HEK293T (cell line): Measurements from ENCODE around the gene PIGR.

ENCODE experiments used
- CTCF ChIA-PET: fragments of 350-600 bp; formaldehyde crosslinking; extraction: SDS; loops from one replicate; lab custom pipeline; 2021; ENCODE audit warnings: antibody characterized with exemption, inconsistent platforms; lab: Yijun Ruan, JAX
- POLR2A ChIA-PET: fragments of 350-600 bp; formaldehyde crosslinking; extraction: SDS; loops from one replicate; lab custom pipeline; 2020; ENCODE audit warnings: antibody characterized with exemption, inconsistent platforms; lab: Yijun Ruan, JAX
- DNase-seq: peaks from one replicate; pipeline ENCODE4 v3.0.0; 2012; ENCODE audit warnings: mixed read lengths; ENCODE audit errors: extremely low spot score
- ARNT ChIP-seq: fragments of 450-650 bp; IDR thresholded peaks from 2 replicates; pipeline ENCODE4 v1.6.1; 2017; ENCODE audit warnings: mild to moderate bottlenecking
- BHLHE40 ChIP-seq: fragments of 450-650 bp; IDR thresholded peaks from 2 replicates; pipeline ENCODE4 v1.6.1; 2016; ENCODE audit warnings: mild to moderate bottlenecking, moderate library complexity, borderline replicate concordance
- CTBP1 ChIP-seq: fragments of 450-650 bp; IDR thresholded peaks from 2 replicates; pipeline ENCODE4 v1.6.1; 2016; ENCODE audit warnings: borderline replicate concordance
- ELF4 ChIP-seq: fragments of 450-650 bp; IDR thresholded peaks from 2 replicates; pipeline ENCODE4 v1.6.1; 2017; ENCODE audit warnings: antibody characterized with exemption
- FOXA1 ChIP-seq: fragments of 450-650 bp; IDR thresholded peaks from 2 replicates; pipeline ENCODE4 v1.6.1; 2016; ENCODE audit warnings: mild to moderate bottlenecking
- FOXK2 ChIP-seq: fragments of 450-650 bp; IDR thresholded peaks from 2 replicates; pipeline ENCODE4 v1.6.1; 2016; ENCODE audit warnings: mild to moderate bottlenecking
- FOXM1 ChIP-seq: fragments of 450-650 bp; IDR thresholded peaks from 2 replicates; pipeline ENCODE4 v1.6.1; 2017; ENCODE audit warnings: mild to moderate bottlenecking, borderline replicate concordance
- HDGF ChIP-seq: fragments of 450-650 bp; IDR thresholded peaks from 2 replicates; pipeline ENCODE4 v1.6.1; 2017; ENCODE audit warnings: antibody characterized with exemption, borderline replicate concordance
- L3MBTL2 ChIP-seq: fragments of 450-650 bp; conservative IDR thresholded peaks from 2 replicates; pipeline ENCODE4 v1.6.1; 2016; ENCODE audit warnings: mild to moderate bottlenecking
- LEF1 ChIP-seq: fragments of 450-650 bp; IDR thresholded peaks from 2 replicates; pipeline ENCODE4 v1.6.1; 2017; ENCODE audit warnings: mild to moderate bottlenecking, borderline replicate concordance
- NFRKB ChIP-seq: fragments of 450-650 bp; IDR thresholded peaks from 2 replicates; pipeline ENCODE4 v1.6.1; 2016; ENCODE audit warnings: mild to moderate bottlenecking, moderate library complexity
- PKNOX1 ChIP-seq: fragments of 450-650 bp; IDR thresholded peaks from 2 replicates; pipeline ENCODE4 v1.6.1; 2016
- SP1 ChIP-seq: fragments of 450-650 bp; IDR thresholded peaks from 2 replicates; pipeline ENCODE4 v1.6.1; 2017
- SUZ12 ChIP-seq: fragments of 450-650 bp; IDR thresholded peaks from 2 replicates; pipeline ENCODE4 v1.6.1; 2016; ENCODE audit warnings: mild to moderate bottlenecking
- TARDBP ChIP-seq: fragments of 450-650 bp; IDR thresholded peaks from 2 replicates; pipeline ENCODE4 v1.6.1; 2016
- ZNF384 ChIP-seq: fragments of 450-650 bp; IDR thresholded peaks from 2 replicates; pipeline ENCODE4 v1.6.1; 2016

The PIGR gene

GRCh38 chr1:206915030-206915735 lies 31.1 kb downstream of the PIGR start:
- TF ChIP-seq ELF4: no peak
- TF ChIP-seq TARDBP: no peak
- TF ChIP-seq LEF1: no peak
- no peak for TF ChIP-seq PKNOX1
- no peak for TF ChIP-seq FOXA1
- no peak for TF ChIP-seq CTBP1
- no peak for TF ChIP-seq NFRKB
- no peak for TF ChIP-seq ZNF384
- no peak for TF ChIP-seq BHLHE40
- no peak for TF ChIP-seq FOXK2
- no peak for TF ChIP-seq L3MBTL2
- TF ChIP-seq ARNT: no peak
- TF ChIP-seq FOXM1: no peak
- TF ChIP-seq SUZ12: no peak
- TF ChIP-seq HDGF: no peak
- TF ChIP-seq SP1: no peak
- DNase-seq: no peak
- CTCF ChIA-PET: no interaction called here

GRCh38 chr1:206913766-206914537 lies 32.3 kb downstream of the PIGR start:
- ChIA-PET CTCF (interaction anchor here (1.1 kb wide), 1 partner anchor 92 kb away, joined by 3 read pairs; no protein-coding TSS in a partner anchor), POLR2A (interaction anchor here (0.6 kb wide), 1 partner anchor 139 kb away, joined by 3 read pairs; the partner anchor contains the start of gene PFKFB2)
- TF ChIP-seq SUZ12 (no peak), ELF4 (no peak), BHLHE40 (no peak), ZNF384 (no peak), SP1 (no peak), LEF1 (no peak), CTBP1 (no peak), HDGF (no peak)
- DNase-seq: no peak

More at GRCh38 chr1:206915030-206915735, 31.1 kb downstream of the PIGR start:
- POLR2A ChIA-PET: no interaction called here

GRCh38 chr1:206912445-206913095 lies 33.7 kb downstream of the PIGR start:
- CTCF ChIA-PET: interaction anchor here (0.6 to 2.4 kb wide), 18 partner anchors 17 to 1129 kb away, joined by 3 to 17 read pairs (median 4); partner anchors contain the start of gene IL20
- POLR2A ChIA-PET: interaction anchor here (0.7 to 1.3 kb wide), 2 partner anchors 70 to 178 kb away, joined by 3 read pairs; no protein-coding TSS in a partner anchor
- peak; percentile 87 for DNase-seq
- TF ChIP-seq TARDBP: no peak
- 0 out of 2 replicates have a peak, but pooled peaks have one; percentile 32 for TF ChIP-seq PKNOX1

- POLR2A ChIA-PET: no interaction called here
- CTCF ChIA-PET: interaction anchor here (0.6 to 2.4 kb wide), 8 partner anchors 25 to 1850 kb away, joined by 3 to 17 read pairs (median 4); partner anchors contain the start of genes DYRK3 and IL20
- DNase-seq: peak; percentile 67
Observed at GRCh38 chr1:206911064-206911663, 35.1 kb downstream of the PIGR start.

GRCh38 chr1:206909883-206910318 lies 36.4 kb downstream of the PIGR start:
- CTCF ChIA-PET: interaction anchor here (0.8 to 2.1 kb wide), 6 partner anchors 17 to 274 kb away, joined by 3 to 6 read pairs (median 4); partner anchors contain the start of gene DYRK3
- no peak for TF ChIP-seq SP1
- no peak for TF ChIP-seq TARDBP
- TF ChIP-seq ARNT: no peak
- no peak for TF ChIP-seq BHLHE40
- no peak for TF ChIP-seq HDGF
- no peak for TF ChIP-seq NFRKB
- TF ChIP-seq SUZ12: no peak
- TF ChIP-seq FOXM1: no peak
- no peak for TF ChIP-seq PKNOX1
- TF ChIP-seq FOXA1: no peak
- TF ChIP-seq L3MBTL2: no peak
- no peak for TF ChIP-seq ZNF384
- no peak for TF ChIP-seq FOXK2
- TF ChIP-seq LEF1: no peak
- no peak for TF ChIP-seq ELF4
- no peak for TF ChIP-seq CTBP1
- POLR2A ChIA-PET: no interaction called here
- no peak for DNase-seq

More at GRCh38 chr1:206911064-206911663, 35.1 kb downstream of the PIGR start:
- TF ChIP-seq SUZ12 (no peak), ZNF384 (peak; percentile 89)
